SKM-1 treated with dmso at 0.1 percent for 144 hours (cell line): Measurements from ENCODE around the gene MLF2.
"Not testable (repeated sequence)": the region's sequence is repeated elsewhere in the genome, so short reads cannot be mapped to it uniquely, and the experiment has no call there.

Experiments
- DNase-seq: peaks from one replicate; lab custom pipeline; 2025; ENCODE audit not compliant: unreplicated experiment; lab: John Stamatoyannopoulos, UW

The MLF2 gene

GRCh38 chr12:6765634-6766581, 13.0 kb upstream of the MLF2 start, which contains the start of gene PTMS:
PTMS (plus strand) TSS chr12:6766363; CDS start chr12:6766706, 343 bp downstream.
- no peak for DNase-seq

- DNase-seq = no peak
Observed at GRCh38 chr12:6765048-6765633, 12.2 kb upstream of the MLF2 start.

GRCh38 chr12:6764011-6764828, 11.3 kb upstream of the MLF2 start:
- DNase-seq = peak; percentile 70

GRCh38 chr12:6763380-6763779, 10.4 kb upstream of the MLF2 start:
- DNase-seq = no peak

GRCh38 chr12:6759741-6760140, 6.8 kb upstream of the MLF2 start:
- no peak for DNase-seq

- no peak for DNase-seq
Observed at GRCh38 chr12:6758506-6759095, 5.7 kb upstream of the MLF2 start.

GRCh38 chr12:6757028-6757690, 4.2 kb upstream of the MLF2 start:
- no peak for DNase-seq

- DNase-seq = no peak
Observed at GRCh38 chr12:6754411-6754810, 1.5 kb upstream of the MLF2 start.

GRCh38 chr12:6753772-6754356, 923 bp upstream of the MLF2 start:
- DNase-seq = no peak

GRCh38 chr12:6752167-6752920, 597 bp downstream of the MLF2 start:
- DNase-seq = no peak

GRCh38 chr12:6751767-6752166, 1.2 kb downstream of the MLF2 start:
- DNase-seq = no peak

GRCh38 chr12:6750506-6750905, 2.4 kb downstream of the MLF2 start:
- DNase-seq = no peak

GRCh38 chr12:6748761-6749160, 4.2 kb downstream of the MLF2 start:
- DNase-seq = no peak

- DNase-seq = no peak
Observed at GRCh38 chr12:6747216-6747615, 5.7 kb downstream of the MLF2 start.

GRCh38 chr12:6745741-6746525, 7.0 kb downstream of the MLF2 start:
- peak; percentile 80 for DNase-seq

GRCh38 chr12:6743300-6743699, 9.6 kb downstream of the MLF2 start:
- DNase-seq = not testable (repeated sequence)

- DNase-seq = no peak
Observed at GRCh38 chr12:6742834-6743233, 10.1 kb downstream of the MLF2 start.

GRCh38 chr12:6742080-6742479, 10.9 kb downstream of the MLF2 start:
- DNase-seq = not testable (repeated sequence)

GRCh38 chr12:6736754-6737153, 16.2 kb downstream of the MLF2 start:
- no peak for DNase-seq
